Mucosa of stomach (tissue), 1 donor: Measurements from ENCODE around the gene CRB1.
"Not testable (repeated sequence)": the region's sequence is repeated elsewhere in the genome, so short reads cannot be mapped to it uniquely, and the experiment has no call there.

Source experiments
- H3K27me3 ChIP-seq: one replicate; pipeline ENCODE4 v1.7.0; 2013; ENCODE audit warnings: mild to moderate bottlenecking, low read length; ENCODE audit not compliant: control insufficient read depth, insufficient read depth
- H3K36me3 ChIP-seq: one replicate; pipeline ENCODE4 v1.7.0; 2013; ENCODE audit warnings: low read length; ENCODE audit not compliant: control insufficient read depth, insufficient read depth
- H3K4me1 ChIP-seq: one replicate; pipeline ENCODE4 v1.7.0; 2013; ENCODE audit warnings: mild to moderate bottlenecking, low read length; ENCODE audit not compliant: control insufficient read depth, insufficient read depth
- H3K4me3 ChIP-seq: one replicate; pipeline ENCODE4 v1.7.0; 2013; ENCODE audit warnings: low read length
- H3K9ac ChIP-seq: one replicate; pipeline ENCODE4 v1.7.0; 2013; ENCODE audit warnings: mild to moderate bottlenecking, low read length, moderate library complexity
- H3K9me3 ChIP-seq: one replicate; pipeline ENCODE4 v1.7.0; 2013; ENCODE audit warnings: mild to moderate bottlenecking, low read length, moderate library complexity; ENCODE audit not compliant: control insufficient read depth
- donor health status: Pancreatic carcinoma.

Gene CRB1

DNA sequence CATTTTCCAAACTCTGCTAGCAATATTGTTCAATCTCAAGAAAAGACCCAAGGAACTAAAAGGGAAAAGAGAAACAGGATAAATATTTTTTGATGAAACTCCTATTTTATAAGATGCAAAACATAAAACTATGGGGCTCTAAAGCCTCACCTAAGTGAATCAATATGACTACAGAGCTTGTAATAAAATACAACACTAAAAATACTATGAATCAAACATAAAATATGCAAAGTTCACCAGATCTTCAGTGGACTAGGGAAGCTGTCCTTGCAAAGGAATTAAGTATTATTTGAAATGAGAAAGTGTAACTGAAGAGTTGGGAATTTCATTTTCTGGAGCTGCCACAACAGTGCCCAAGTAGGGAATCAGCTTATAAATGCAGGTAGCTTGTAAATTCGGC lies 124.5 kb downstream of the CRB1 start:
- Histone ChIP-seq H3K9ac (no peak overlapping the region), H3K4me1 (no peaks in the 10 kb centered on the region), H3K36me3 (no peaks in the 10 kb centered on the region), H3K4me3 (no peak overlapping the region), H3K27me3 (no peaks in the 10 kb centered on the region), H3K9me3 (no peaks in the 10 kb centered on the region)

DNA sequence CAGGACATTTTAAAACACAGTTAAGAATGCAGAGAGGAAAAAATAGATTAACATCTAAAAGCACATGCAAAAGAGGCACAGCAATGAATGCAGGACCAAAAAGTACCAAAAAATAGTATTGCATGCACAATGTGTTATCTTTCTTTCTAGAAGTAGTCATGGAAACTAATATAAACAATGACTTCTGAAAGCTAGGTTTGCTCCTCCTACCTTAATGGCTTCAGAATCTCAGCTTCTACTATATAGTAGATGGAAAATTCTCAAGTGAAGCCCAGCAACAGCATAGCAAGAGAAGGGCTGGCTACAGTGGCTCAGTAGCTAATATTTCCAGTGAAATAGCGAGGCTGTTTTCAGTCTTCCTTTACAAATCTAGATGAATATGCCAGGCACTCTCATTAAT lies 125.1 kb downstream of the CRB1 start:
- Histone ChIP-seq H3K4me3 (no peak overlapping the region), H3K4me1 (no peaks in the 10 kb centered on the region), H3K36me3 (no peaks in the 10 kb centered on the region), H3K27me3 (no peaks in the 10 kb centered on the region), H3K9me3 (no peaks in the 10 kb centered on the region), H3K9ac (no peak overlapping the region)

DNA sequence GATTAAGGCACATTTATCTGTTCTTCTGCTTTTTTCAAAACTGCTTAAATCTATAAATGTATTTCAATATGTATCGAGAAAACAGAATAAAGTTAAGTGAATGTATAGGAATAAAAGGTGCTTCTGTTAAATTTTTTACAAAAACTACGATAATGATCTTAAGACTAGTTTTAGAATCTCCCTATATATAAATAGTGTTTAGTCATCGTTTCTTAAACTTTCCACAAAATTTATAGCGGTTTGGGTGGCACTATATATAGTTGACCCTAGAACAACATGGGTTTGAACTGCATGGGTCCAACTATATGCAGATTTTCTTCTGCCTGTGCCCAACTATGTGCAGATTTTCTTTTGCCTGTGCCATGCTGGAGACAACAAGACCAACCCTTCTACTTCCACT lies 125.7 kb downstream of the CRB1 start:
- Histone ChIP-seq H3K9me3 (no peaks in the 10 kb centered on the region), H3K4me3 (no peak overlapping the region), H3K9ac (no peak overlapping the region), H3K36me3 (no peaks in the 10 kb centered on the region), H3K4me1 (no peaks in the 10 kb centered on the region), H3K27me3 (no peaks in the 10 kb centered on the region)

DNA sequence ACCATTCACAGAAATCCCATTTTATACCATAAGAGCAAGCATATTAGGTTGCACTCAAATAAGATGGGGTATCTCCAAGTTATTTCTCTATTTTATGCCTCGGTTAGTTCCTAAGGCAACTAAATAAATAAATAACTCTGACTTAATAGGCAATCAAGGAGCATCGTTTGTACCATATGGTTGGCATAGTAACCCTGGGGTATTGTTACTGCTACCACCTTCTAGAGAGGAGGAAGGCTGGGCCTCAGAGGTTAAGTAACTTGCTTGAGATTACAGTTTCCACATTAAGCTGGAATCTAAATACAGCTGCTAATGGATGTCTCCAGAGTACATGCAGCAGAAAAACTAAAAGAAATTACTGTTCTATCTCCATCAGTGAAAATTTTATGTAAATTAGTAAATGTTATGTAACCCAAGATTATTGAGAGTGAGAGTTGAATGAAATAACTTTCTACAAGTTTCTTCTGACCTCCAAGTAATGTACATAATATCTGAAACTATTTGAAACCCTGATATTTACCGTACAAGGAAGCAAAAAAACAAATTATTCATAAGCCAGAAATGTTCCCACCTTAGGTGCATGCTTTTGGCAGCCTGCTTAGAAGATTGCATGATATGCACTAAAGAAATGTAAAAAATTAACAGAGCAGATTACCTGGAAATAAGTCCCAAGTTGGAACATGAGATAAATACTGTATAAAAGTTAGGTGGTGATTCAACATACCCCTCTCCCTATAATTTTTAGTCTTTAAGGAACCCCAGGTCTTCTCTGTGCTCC lies 127.0 kb downstream of the CRB1 start:
- no peaks in the 10 kb centered on the region for H3K4me1 ChIP-seq

DNA sequence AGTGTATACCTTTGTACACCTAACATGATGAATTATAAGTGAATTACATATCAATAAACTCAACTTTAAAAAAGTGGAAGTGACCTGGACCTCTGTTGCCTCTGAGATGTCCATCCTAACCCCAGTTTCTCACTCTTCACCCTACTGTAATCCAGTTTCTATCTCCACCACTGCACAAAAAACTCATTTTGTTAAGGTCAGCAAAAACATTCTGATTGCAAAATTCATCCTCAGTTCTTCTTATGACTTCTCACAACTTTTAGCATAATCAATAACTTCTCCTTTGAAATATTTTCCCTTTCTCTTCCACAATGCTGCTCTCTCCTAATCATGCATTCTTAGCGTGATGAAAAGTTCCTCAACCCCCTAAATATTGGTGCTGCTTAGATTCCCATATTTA lies 129.8 kb downstream of the CRB1 start:
- H3K4me1 ChIP-seq, result no peaks in the 10 kb centered on the region
- no peak overlapping the region for H3K4me3 ChIP-seq
- H3K9ac ChIP-seq, result no peak overlapping the region
- H3K9me3 ChIP-seq, result no peaks in the 10 kb centered on the region
- H3K27me3 ChIP-seq, result no peaks in the 10 kb centered on the region
- no peaks in the 10 kb centered on the region for H3K36me3 ChIP-seq

More for the DNA sequence above, 127.0 kb downstream of the CRB1 start:
- Histone ChIP-seq H3K4me3 (no peak overlapping the region), H3K9ac (no peak overlapping the region), H3K36me3 (no peaks in the 10 kb centered on the region), H3K9me3 (no peaks in the 10 kb centered on the region), H3K27me3 (no peaks in the 10 kb centered on the region)

DNA sequence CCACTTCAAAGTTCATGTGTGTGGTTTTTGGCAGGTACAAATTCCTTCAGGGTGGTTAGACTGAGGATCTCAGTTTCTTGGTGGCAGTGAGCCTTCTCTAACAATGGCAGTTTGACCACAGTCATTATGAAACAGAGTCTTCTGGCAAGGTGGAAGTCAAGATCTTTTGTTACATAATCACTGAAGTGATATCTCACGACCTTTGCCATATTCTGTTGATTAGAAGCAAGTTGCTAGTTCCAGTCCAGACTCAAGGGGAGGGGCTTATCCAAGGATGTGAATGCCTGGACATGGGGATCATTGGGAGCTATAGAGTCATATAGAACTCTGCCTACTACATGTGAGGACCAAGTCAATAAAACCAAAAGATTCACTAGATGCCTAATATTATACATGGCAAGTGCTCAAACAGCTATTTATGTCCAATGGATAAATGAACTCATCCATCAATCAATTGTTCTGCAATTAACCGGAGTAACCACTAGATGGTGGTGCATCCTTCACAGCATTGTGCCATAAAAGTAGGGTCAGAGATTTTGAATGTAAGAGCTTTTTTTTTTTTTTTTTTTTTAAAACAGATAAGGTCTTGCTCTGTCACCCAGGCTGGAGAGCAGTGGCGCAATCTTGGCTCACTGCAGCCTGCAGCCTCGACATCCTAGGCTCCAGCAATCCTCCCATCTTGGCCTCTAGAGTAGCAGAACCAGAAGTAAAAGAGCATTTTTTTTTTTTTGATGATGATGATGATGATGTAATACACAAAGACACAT lies 131.9 kb downstream of the CRB1 start:
- Histone ChIP-seq H3K4me1 (no peaks in the 10 kb centered on the region), H3K27me3 (no peaks in the 10 kb centered on the region), H3K4me3 (no peak overlapping the region), H3K36me3 (no peaks in the 10 kb centered on the region), H3K9ac (no peak overlapping the region), H3K9me3 (no peaks in the 10 kb centered on the region)

DNA sequence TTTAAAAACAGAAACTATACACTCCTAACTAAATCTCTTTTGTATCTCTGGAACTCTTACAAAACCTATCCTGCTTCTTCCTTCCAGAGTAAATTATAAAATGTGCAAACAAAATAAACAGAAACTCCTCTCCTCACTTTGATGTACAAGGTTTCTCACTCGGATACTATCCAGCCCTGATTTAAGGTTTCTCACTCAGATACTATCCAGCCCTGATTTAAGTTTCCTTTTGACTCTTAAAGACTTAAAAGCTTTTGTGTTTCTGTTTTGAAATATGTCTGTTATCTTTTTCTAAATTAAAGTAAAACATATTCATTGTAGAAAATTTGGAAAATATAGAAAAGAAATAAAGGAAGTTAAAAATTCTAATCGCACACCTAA lies 132.5 kb downstream of the CRB1 start:
- no peak overlapping the region for H3K4me3 ChIP-seq
- H3K4me1 ChIP-seq, result no peaks in the 10 kb centered on the region
- no peak overlapping the region for H3K9ac ChIP-seq
- H3K9me3 ChIP-seq, result no peaks in the 10 kb centered on the region
- no peaks in the 10 kb centered on the region for H3K27me3 ChIP-seq
- H3K36me3 ChIP-seq, result no peaks in the 10 kb centered on the region

DNA sequence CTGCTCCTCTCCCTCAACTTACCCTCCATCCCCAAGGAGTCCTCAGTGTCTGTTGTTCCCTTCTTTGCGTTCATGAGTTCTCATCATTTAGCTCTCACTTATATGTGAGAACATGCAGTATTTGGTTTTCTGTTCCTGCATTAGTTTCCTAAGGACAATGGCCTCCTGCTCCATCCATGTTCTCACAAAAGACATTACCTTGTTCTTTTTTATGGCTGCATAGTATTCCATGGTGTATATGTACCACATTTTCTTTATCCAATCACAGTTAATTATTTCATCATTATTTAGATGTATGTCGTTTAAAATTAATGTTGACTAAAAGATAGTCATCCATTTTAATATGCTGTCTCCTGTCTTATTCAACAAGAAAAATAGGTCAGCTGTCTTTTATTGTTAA lies 134.1 kb downstream of the CRB1 start:
- no peak overlapping the region for H3K4me3 ChIP-seq

DNA sequence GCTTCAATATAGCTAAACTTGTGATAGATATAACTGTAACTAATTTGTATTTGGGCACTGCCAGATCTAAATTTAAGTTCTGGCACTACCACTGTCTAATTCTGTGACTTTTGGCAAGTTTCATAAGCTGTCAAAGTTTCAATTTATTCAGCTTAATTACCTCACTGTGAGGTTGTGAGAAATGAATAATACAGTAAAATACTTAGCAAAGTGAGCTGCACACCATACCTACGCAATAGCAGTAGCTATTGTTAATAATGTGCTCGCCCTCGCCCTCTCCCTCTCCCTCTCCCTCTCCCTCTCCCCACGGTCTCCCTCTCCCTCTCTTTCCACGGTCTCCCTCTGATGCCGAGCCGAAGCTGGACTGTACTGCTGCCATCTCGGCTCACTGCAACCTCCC lies 136.7 kb downstream of the CRB1 start:
- H3K27me3 ChIP-seq, H3K4me3 ChIP-seq, H3K36me3 ChIP-seq, H3K9ac ChIP-seq, H3K4me1 ChIP-seq, H3K9me3 ChIP-seq: not testable (repeated sequence)

More for the DNA sequence above, 134.1 kb downstream of the CRB1 start:
- no peaks in the 10 kb centered on the region for H3K9me3 ChIP-seq
- no peaks in the 10 kb centered on the region for H3K27me3 ChIP-seq
- H3K4me1 ChIP-seq, result no peaks in the 10 kb centered on the region
- no peak overlapping the region for H3K9ac ChIP-seq
- H3K36me3 ChIP-seq, result no peaks in the 10 kb centered on the region

DNA sequence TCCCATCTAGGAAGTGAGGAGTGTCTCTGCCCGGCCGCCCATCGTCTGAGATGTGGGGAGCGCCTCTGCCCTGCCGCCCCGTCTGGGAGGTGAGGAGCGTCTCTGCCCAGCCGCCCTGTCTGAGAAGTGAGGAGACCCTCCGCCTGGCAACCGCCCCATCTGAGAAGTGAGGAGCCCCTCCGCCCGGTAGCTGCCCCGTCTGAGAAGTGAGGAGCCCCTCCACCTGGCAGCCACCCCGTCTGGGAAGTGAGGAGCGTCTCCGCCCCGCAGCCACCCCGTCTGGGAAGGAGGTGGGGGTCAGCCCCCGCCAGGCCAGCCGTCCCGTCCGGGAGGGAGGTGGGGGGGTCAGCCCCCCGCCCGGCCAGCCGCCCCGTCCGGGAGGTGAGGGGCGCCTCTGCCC lies 137.6 kb downstream of the CRB1 start:
- H3K4me3 ChIP-seq, H3K36me3 ChIP-seq, H3K4me1 ChIP-seq, H3K9me3 ChIP-seq, H3K9ac ChIP-seq, H3K27me3 ChIP-seq: not testable (repeated sequence)

DNA sequence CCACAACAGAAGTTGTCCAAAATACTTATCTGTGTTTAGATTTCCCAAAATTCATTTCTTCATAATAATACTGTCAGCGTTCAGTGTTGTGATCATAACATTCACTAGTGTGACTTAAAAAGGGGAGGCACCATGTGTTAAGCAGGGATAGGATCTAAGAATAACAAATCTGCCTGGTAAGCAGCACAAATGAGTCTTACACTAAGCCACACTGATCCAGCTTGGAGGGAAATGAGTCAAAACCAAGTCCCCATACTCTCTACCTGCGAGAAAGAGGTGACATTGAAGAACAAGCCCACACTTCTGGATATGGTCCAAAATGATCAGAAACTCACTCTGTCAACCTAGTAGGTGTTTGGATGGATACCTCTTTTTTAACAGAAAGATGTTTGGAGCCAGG lies 145.5 kb downstream of the CRB1 start:
- Histone ChIP-seq H3K9me3 (no peaks in the 10 kb centered on the region), H3K4me1 (no peaks in the 10 kb centered on the region)

DNA sequence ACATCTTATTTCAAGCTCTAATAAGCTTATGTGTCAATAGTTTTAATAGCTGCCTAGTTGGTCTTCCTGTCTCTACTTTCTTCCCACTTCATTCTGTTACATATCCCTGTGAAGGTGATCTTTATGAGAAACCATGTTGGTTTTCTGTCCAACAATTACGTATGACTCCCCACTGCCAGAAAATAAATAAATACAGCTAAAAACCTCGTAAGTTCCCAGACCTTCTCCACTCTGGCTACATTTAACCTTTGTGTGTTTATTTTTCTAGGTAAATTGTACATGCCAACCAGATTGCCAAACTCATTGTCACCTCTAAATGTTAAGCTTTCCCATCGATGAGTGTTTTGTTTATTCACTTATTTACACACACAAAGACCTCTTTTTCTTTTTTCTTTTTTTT lies 147.2 kb downstream of the CRB1 start:
- H3K4me1 ChIP-seq, result no peaks in the 10 kb centered on the region
- H3K4me3 ChIP-seq, result no peak overlapping the region
- no peak overlapping the region for H3K9ac ChIP-seq

More for the DNA sequence above, 145.5 kb downstream of the CRB1 start:
- Histone ChIP-seq H3K4me3 (no peak overlapping the region), H3K36me3 (no peaks in the 10 kb centered on the region), H3K9ac (no peak overlapping the region), H3K27me3 (no peaks in the 10 kb centered on the region)

More for the DNA sequence above, 147.2 kb downstream of the CRB1 start:
- no peaks in the 10 kb centered on the region for H3K9me3 ChIP-seq
- no peaks in the 10 kb centered on the region for H3K27me3 ChIP-seq
- H3K36me3 ChIP-seq, result no peaks in the 10 kb centered on the region
